ENCODE results near the gene EIF3J.

Gene EIF3J

GRCh38 chr15:44580105-44580504, 43.2 kb downstream of the EIF3J start:
- Histone ChIP-seq H3K23ac (ENCODE audit: low read length) (no peak overlapping the region), H3K4me3 (ENCODE audit: low read depth, low read length) (no peak overlapping the region), H3K9me3 (ENCODE audit: insufficient read depth, low read depth, low read length) (no peaks in the 10 kb centered on the region), H2AFZ (ENCODE audit: insufficient read depth, low read length, poor library complexity) (no peak overlapping the region), H3K4me2 (ENCODE audit: low read length) (no peak overlapping the region), H3K36me3 (ENCODE audit: control insufficient read depth in 1 of 2, insufficient read depth in 2 of 2, low read length in 2 of 2) (peaks cover 12 to 15% of the 10 kb centered on the region in 2 experiments), H3K27me3 (ENCODE audit: insufficient read depth, low read length) (no peaks in the 10 kb centered on the region), H3K79me2 (ENCODE audit: control insufficient read depth, insufficient read depth, low read length, poor library complexity) (no peaks in the 10 kb centered on the region), H3K14ac (ENCODE audit: low read length) (no peak overlapping the region), H4K8ac (ENCODE audit: low read depth, low read length) (no peak overlapping the region), H3K4me1 (ENCODE audit: control insufficient read depth in 1 of 2, insufficient read depth in 2 of 2, low read length in 2 of 2) (no peaks in the 10 kb centered on the region), H2BK12ac (ENCODE audit: low read length) (no peak overlapping the region), H3K27ac (ENCODE audit: low read depth, low read length) (no peak overlapping the region), H3K18ac (ENCODE audit: low read length) (no peak overlapping the region), H2AK5ac (ENCODE audit: low read length) (no peak overlapping the region), H3K4ac (ENCODE audit: low read depth, low read length) (no peak overlapping the region), H3K79me1 (ENCODE audit: low read length) (no peaks in the 10 kb centered on the region), H3K9ac (ENCODE audit: low read length) (no peak overlapping the region), H2BK120ac (ENCODE audit: insufficient read depth, low read length, poor library complexity) (no peak overlapping the region), H4K91ac (ENCODE audit: low read depth, low read length) (no peak overlapping the region), H2BK5ac (ENCODE audit: low read depth, low read length, poor library complexity) (no peak overlapping the region), H4K12ac (ENCODE audit: low read depth, low read length) (no peak overlapping the region)
- no peak for DNase-seq
- WGBS (ENCODE audit: extremely low coverage, insufficient coverage, insufficient read length): no CpG with 5 or more reads among the region's 2 CpGs

- Histone ChIP-seq H3K14ac (ENCODE audit: low read length) (no peak overlapping the region), H3K18ac (ENCODE audit: low read length) (no peak overlapping the region), H3K27me3 (ENCODE audit: insufficient read depth, low read length) (no peaks in the 10 kb centered on the region), H3K4me3 (ENCODE audit: low read depth, low read length) (no peak overlapping the region), H2BK120ac (ENCODE audit: insufficient read depth, low read length, poor library complexity) (no peak overlapping the region), H3K4me2 (ENCODE audit: low read length) (no peak overlapping the region), H2BK5ac (ENCODE audit: low read depth, low read length, poor library complexity) (no peak overlapping the region), H3K23ac (ENCODE audit: low read length) (no peak overlapping the region), H2AFZ (ENCODE audit: insufficient read depth, low read length, poor library complexity) (no peak overlapping the region), H4K12ac (ENCODE audit: low read depth, low read length) (no peak overlapping the region), H4K8ac (ENCODE audit: low read depth, low read length) (no peak overlapping the region), H3K27ac (ENCODE audit: low read depth, low read length) (no peak overlapping the region), H3K79me1 (ENCODE audit: low read length) (no peaks in the 10 kb centered on the region), H3K9me3 (ENCODE audit: insufficient read depth, low read depth, low read length) (no peaks in the 10 kb centered on the region), H3K4me1 (ENCODE audit: control insufficient read depth in 1 of 2, insufficient read depth in 2 of 2, low read length in 2 of 2) (no peaks in the 10 kb centered on the region), H3K36me3 (ENCODE audit: control insufficient read depth in 1 of 2, insufficient read depth in 2 of 2, low read length in 2 of 2) (peaks cover 26 to 31% of the 10 kb centered on the region in 2 experiments), H2AK5ac (ENCODE audit: low read length) (no peak overlapping the region), H2BK12ac (ENCODE audit: low read length) (no peak overlapping the region), H3K9ac (ENCODE audit: low read length) (no peak overlapping the region), H3K4ac (ENCODE audit: low read depth, low read length) (no peak overlapping the region), H4K91ac (ENCODE audit: low read depth, low read length) (no peak overlapping the region), H3K79me2 (ENCODE audit: control insufficient read depth, insufficient read depth, low read length, poor library complexity) (no peaks in the 10 kb centered on the region)
- peak in 1 of 2 donors; percentile 18 for DNase-seq
- WGBS (ENCODE audit: extremely low coverage, insufficient coverage, insufficient read length): no CpG with 5 or more reads among the region's 5 CpGs
These were observed 47.3 kb downstream of the EIF3J start for GRCh38 chr15:44584162-44584749.

GRCh38 chr15:44585633-44586032, 48.7 kb downstream of the EIF3J start:
- no peak overlapping the region for H2AK5ac ChIP-seq (ENCODE audit: low read length)
- H3K14ac ChIP-seq (ENCODE audit: low read length): no peak overlapping the region
- H2BK12ac ChIP-seq (ENCODE audit: low read length): no peak overlapping the region
- no peak overlapping the region for H3K27ac ChIP-seq (ENCODE audit: low read depth, low read length)
- no peak overlapping the region for H2AFZ ChIP-seq (ENCODE audit: insufficient read depth, low read length, poor library complexity)
- no peak overlapping the region for H3K9ac ChIP-seq (ENCODE audit: low read length)
- no peak overlapping the region for H2BK5ac ChIP-seq (ENCODE audit: low read depth, low read length, poor library complexity)
- H3K79me2 ChIP-seq (ENCODE audit: control insufficient read depth, insufficient read depth, low read length, poor library complexity): no peaks in the 10 kb centered on the region
- no peak overlapping the region for H3K4me3 ChIP-seq (ENCODE audit: low read depth, low read length)
- H3K27me3 ChIP-seq (ENCODE audit: insufficient read depth, low read length): no peaks in the 10 kb centered on the region
- H4K12ac ChIP-seq (ENCODE audit: low read depth, low read length): no peak overlapping the region
- no peak overlapping the region for H3K4me2 ChIP-seq (ENCODE audit: low read length)
- H3K9me3 ChIP-seq (ENCODE audit: insufficient read depth, low read depth, low read length): no peaks in the 10 kb centered on the region
- no peak overlapping the region for H3K18ac ChIP-seq (ENCODE audit: low read length)
- no peak overlapping the region for H4K91ac ChIP-seq (ENCODE audit: low read depth, low read length)
- H3K4ac ChIP-seq (ENCODE audit: low read depth, low read length): no peak overlapping the region
- H3K4me1 ChIP-seq (ENCODE audit: control insufficient read depth in 1 of 2, insufficient read depth in 2 of 2, low read length in 2 of 2): no peaks in the 10 kb centered on the region
- WGBS (ENCODE audit: extremely low coverage, insufficient coverage, insufficient read length): no CpG with 5 or more reads among the region's 2 CpGs
- no peak for DNase-seq
- no peak overlapping the region for H2BK120ac ChIP-seq (ENCODE audit: insufficient read depth, low read length, poor library complexity)
- peaks cover 25 to 36% of the 10 kb centered on the region in 2 experiments for H3K36me3 ChIP-seq (ENCODE audit: control insufficient read depth in 1 of 2, insufficient read depth in 2 of 2, low read length in 2 of 2)
- H4K8ac ChIP-seq (ENCODE audit: low read depth, low read length): no peak overlapping the region
- no peak overlapping the region for H3K23ac ChIP-seq (ENCODE audit: low read length)
- H3K79me1 ChIP-seq (ENCODE audit: low read length): no peaks in the 10 kb centered on the region

- DNase-seq: no peak
- H4K8ac ChIP-seq (ENCODE audit: low read depth, low read length): no peak overlapping the region
These were observed 51.6 kb downstream of the EIF3J start for GRCh38 chr15:44588541-44588940.

More at GRCh38 chr15:44588541-44588940, 51.6 kb downstream of the EIF3J start:
- H3K4ac ChIP-seq (ENCODE audit: low read depth, low read length): no peak overlapping the region
- H4K12ac ChIP-seq (ENCODE audit: low read depth, low read length): no peak overlapping the region
- H4K91ac ChIP-seq (ENCODE audit: low read depth, low read length): no peak overlapping the region
- H2BK120ac ChIP-seq (ENCODE audit: insufficient read depth, low read length, poor library complexity): no peak overlapping the region
- no CpG with 5 or more reads among the region's 5 CpGs for WGBS (ENCODE audit: extremely low coverage, insufficient coverage, insufficient read length)
- no peak overlapping the region for H3K14ac ChIP-seq (ENCODE audit: low read length)
- no peak overlapping the region for H3K18ac ChIP-seq (ENCODE audit: low read length)
- no peak overlapping the region for H3K9ac ChIP-seq (ENCODE audit: low read length)
- no peaks in the 10 kb centered on the region for H3K4me1 ChIP-seq (ENCODE audit: control insufficient read depth in 1 of 2, insufficient read depth in 2 of 2, low read length in 2 of 2)
- H2AK5ac ChIP-seq (ENCODE audit: low read length): no peak overlapping the region
- H3K36me3 ChIP-seq (ENCODE audit: control insufficient read depth in 1 of 2, insufficient read depth in 2 of 2, low read length in 2 of 2): peaks cover 34 to 43% of the 10 kb centered on the region in 2 experiments
- H2BK12ac ChIP-seq (ENCODE audit: low read length): no peak overlapping the region
- H2BK5ac ChIP-seq (ENCODE audit: low read depth, low read length, poor library complexity): no peak overlapping the region
- no peaks in the 10 kb centered on the region for H3K79me1 ChIP-seq (ENCODE audit: low read length)
- H3K4me2 ChIP-seq (ENCODE audit: low read length): no peak overlapping the region
- no peaks in the 10 kb centered on the region for H3K27me3 ChIP-seq (ENCODE audit: insufficient read depth, low read length)
- no peak overlapping the region for H2AFZ ChIP-seq (ENCODE audit: insufficient read depth, low read length, poor library complexity)
- H3K27ac ChIP-seq (ENCODE audit: low read depth, low read length): no peak overlapping the region
- H3K9me3 ChIP-seq (ENCODE audit: insufficient read depth, low read depth, low read length): peaks cover 2% of the 10 kb centered on the region
- no peak overlapping the region for H3K23ac ChIP-seq (ENCODE audit: low read length)
- H3K79me2 ChIP-seq (ENCODE audit: control insufficient read depth, insufficient read depth, low read length, poor library complexity): no peaks in the 10 kb centered on the region
- no peak overlapping the region for H3K4me3 ChIP-seq (ENCODE audit: low read depth, low read length)
